ENCODE data around the gene TRIB2.

- TF ChIP-seq ZNF609 (CRISPR knock-in tag; IDR thresholded peaks at IDR 0.05; ENCODE audit: borderline replicate concordance) = no peak
- TF ChIP-seq POLR2AphosphoS2 (IDR thresholded peaks at IDR 0.05; ENCODE audit: low read length) = no peak
- TF ChIP-seq ZNF717 (CRISPR knock-in tag; IDR thresholded peaks at IDR 0.05) = no peak
- no peak for TF ChIP-seq FOXA1 (IDR thresholded peaks at IDR 0.05; ENCODE audit: borderline replicate concordance)
- TF ChIP-seq ZNF121 (CRISPR knock-in tag; conservative IDR thresholded peaks at IDR 0.05) = no peak
- no peak for TF ChIP-seq POLR2AphosphoS5 (IDR thresholded peaks at IDR 0.05; ENCODE audit: control insufficient read depth, insufficient read depth, low read depth, low read length)
- TF ChIP-seq ZNF133 (CRISPR knock-in tag; IDR thresholded peaks at IDR 0.05) = no peak
- no peak for TF ChIP-seq KAT7 (CRISPR knock-in tag; IDR thresholded peaks at IDR 0.05; ENCODE audit: borderline replicate concordance)
- no peak for TF ChIP-seq RAD21 (CRISPR knock-in tag; conservative IDR thresholded peaks at IDR 0.05 in 1 of 2, IDR thresholded peaks at IDR 0.05 in 1 of 2)
- TF ChIP-seq HDAC2 (IDR thresholded peaks at IDR 0.05) = no peak
- no peak for TF ChIP-seq REST (IDR thresholded peaks at IDR 0.05; ENCODE audit: borderline replicate concordance)
- TF ChIP-seq REST (CRISPR knock-in tag; IDR thresholded peaks at IDR 0.05; ENCODE audit: low read depth) = no peak
- no peak for TF ChIP-seq MAX (CRISPR knock-in tag; IDR thresholded peaks at IDR 0.05)
- no peak for TF ChIP-seq SLC30A9 (CRISPR knock-in tag; IDR thresholded peaks at IDR 0.05)
These were observed 47.5 kb downstream of the TRIB2 start for GRCh38 chr2:12764075-12764730.
